ENCODE measurements around the gene ABI1.

GRCh38 chr10:26835025-26835424, 25.7 kb downstream of the ABI1 start:
- no peak for TF ChIP-seq CTCF (IDR thresholded peaks at IDR 0.05)
- TF ChIP-seq POLR2A (IDR thresholded peaks at IDR 0.05): no peak
